Panc1 (cell line): ENCODE data around the gene SSTR5. TPM values are rescaled to one million over a fixed set of nuclear protein-coding genes. Genes with fewer than 3 reads are reported as not detected.
A peak's percentile ranks its signal among the peaks of the same experiment; 100 is the strongest.
"Not testable (repeated sequence)": the region's sequence is repeated elsewhere in the genome, so short reads cannot be mapped to it uniquely, and the experiment has no call there.

ENCODE experiments used
- ATAC-seq: fragments of 200-7000 bp; cut with Tn5 transposase; 2 replicates; pipeline ENCODE4 v1.9.1; 2020; ENCODE audit warnings: mild to moderate bottlenecking, moderate library complexity
- Bru-seq: library from RNA; stranded (reverse); fragments of 400-500 nt; gene quantifications from one replicate; lab custom pipeline; 2021; lab: Mats Ljungman, UMichigan
- BruChase-seq, 2 experiments: library from RNA; stranded (reverse); fragments of 400-500 nt; gene quantifications; one replicate each; lab custom pipeline; 2021; lab: Mats Ljungman, UMichigan
- BruUV-seq: library from RNA; stranded (reverse); fragments of 400-500 nt; replicated peaks from 2 replicates; lab custom pipeline; 2021; lab: Mats Ljungman, UMichigan
- CTCF ChIA-PET: fragments of 300-600 bp; sonication (Branson Sonifier 250); formaldehyde crosslinking; loops from one replicate; lab custom pipeline; 2022; ENCODE audit warnings: antibody characterized with exemption; lab: Charles Lee
- POLR2A ChIA-PET: fragments of 300-600 bp; sonication (Branson Sonifier 250); formaldehyde crosslinking; loops from one replicate; lab custom pipeline; 2022; ENCODE audit warnings: antibody characterized with exemption; lab: Charles Lee
- DNase-seq: peaks from one replicate; pipeline ENCODE4 v3.0.0-alpha.2; 2010; ENCODE audit warnings: low read depth, low spot score
- H3K27ac ChIP-seq: 2 replicates; pipeline ENCODE4 v1.5.1; 2011; ENCODE audit warnings: mild to moderate bottlenecking, low read length, inconsistent platforms
- H3K27me3 ChIP-seq: fragments of 200-500 bp; sonication (Bioruptor generic); 2 replicates; pipeline ENCODE4 v1.6.0; 2014; ENCODE audit warnings: low read length, inconsistent platforms; ENCODE audit not compliant: control insufficient read depth, insufficient read depth
- H3K36me3 ChIP-seq: fragments of 200-500 bp; sonication (Bioruptor generic); 2 replicates; pipeline ENCODE4 v1.5.1; 2014; ENCODE audit warnings: inconsistent platforms, mild to moderate bottlenecking, low read length, moderate library complexity; ENCODE audit not compliant: control insufficient read depth, insufficient read depth
- H3K4me1 ChIP-seq: 2 replicates; pipeline ENCODE4 v1.5.1; 2011; ENCODE audit warnings: inconsistent platforms, mild to moderate bottlenecking, low read length, moderate library complexity; ENCODE audit not compliant: control insufficient read depth, insufficient read depth
- H3K4me3 ChIP-seq, 2 experiments: 2 replicates each; pipeline ENCODE4 v1.5.1; 2011 to 2012; ENCODE audit warnings: low read depth in 2 of 2, low read length in 2 of 2, mild to moderate bottlenecking in 2 of 2, inconsistent platforms in 1 of 2, moderate library complexity in 1 of 2
- H3K9me3 ChIP-seq: fragments of 200-500 bp; sonication (Bioruptor generic); 2 replicates; pipeline ENCODE4 v1.5.1; 2014; ENCODE audit warnings: low read depth, mild to moderate bottlenecking, inconsistent platforms, low read length, moderate library complexity; ENCODE audit not compliant: control insufficient read depth, insufficient read depth
- CTCF ChIP-seq: fragments of 450-650 bp; IDR thresholded peaks from 2 replicates; pipeline ENCODE4 v1.5.1; 2017; ENCODE audit warnings: mild to moderate bottlenecking
- POLR2AphosphoS5 ChIP-seq: IDR thresholded peaks from 2 replicates; pipeline ENCODE4 v1.6.1; 2012; ENCODE audit warnings: mild to moderate bottlenecking, low read depth, low read length, moderate library complexity
- REST ChIP-seq, 2 experiments: IDR thresholded peaks; 2 replicates each; pipeline ENCODE4 v1.6.1; 2011 to 2012; ENCODE audit warnings: low read depth in 2 of 2, control low read depth in 1 of 2, low read length in 1 of 2, mild to moderate bottlenecking in 1 of 2, moderate library complexity in 1 of 2; ENCODE audit not compliant: insufficient read depth in 1 of 2
- SIN3A ChIP-seq: IDR thresholded peaks from 2 replicates; pipeline ENCODE4 v1.6.1; 2012; ENCODE audit warnings: low read depth, mild to moderate bottlenecking, low read length, moderate library complexity, borderline replicate concordance; ENCODE audit not compliant: insufficient read depth
- TCF7L2 ChIP-seq: IDR thresholded peaks from 2 replicates; pipeline ENCODE4 v1.6.1; 2011; ENCODE audit warnings: mild to moderate bottlenecking, low read depth, low read length, inconsistent platforms
- in situ Hi-C: cut with HindIII; loops from 2 replicates; pipeline ENCODE4 v1.10.0; 2016; ENCODE audit warnings: low sequenced_read_pairs, low pct_unique_long_range_greater_than_20kb
- intact Hi-C: fragments of 100-400 bp; cut with micrococcal nuclease; formaldehyde crosslinking; loops from one replicate; pipeline ENCODE4 v1.10.0; 2022; ENCODE audit not compliant: unreplicated experiment
- long read RNA-seq: library from polyadenylated mRNA; unstranded; transcript quantifications from one replicate; pipeline ENCODE4 v2.0.0, GENCODE V29; 2021; ENCODE audit not compliant: unreplicated experiment
- polyA plus RNA-seq: library from polyadenylated mRNA; unstranded; fragments of >200 nt; gene quantifications from one replicate; pipeline ENCODE4 v1.2.1, GENCODE V29; 2012; ENCODE audit warnings: missing spikeins; ENCODE audit not compliant: insufficient read length
- total RNA-seq: library from RNA; stranded (reverse); gene quantifications from one replicate; pipeline ENCODE4 v1.2.1, GENCODE V29; 2021; ENCODE audit not compliant: unreplicated experiment

Gene SSTR5
- total RNA-seq (2.8 TPM), Bru-seq, nascent RNA (percentile 30 among the genes with signal in this experiment), BruChase-seq, experiment 1, labeled RNA remaining after a 2-hour chase (percentile 39 among the genes with signal in this experiment), BruChase-seq, experiment 2, labeled RNA remaining after a 6-hour chase (percentile 34 among the genes with signal in this experiment)
- 12.8 TPM for polyA plus RNA-seq
- long read RNA-seq, transcript SSTR5-201 (1 exons, 1,362 nt), result major isoform, 8 of 14 reads
- long read RNA-seq, partial matches to known transcripts, result 0 of 14 reads
- long read RNA-seq, other reads (novel, unspliced or antisense), result 6 of 14 reads

GRCh38 chr16:1072526-1073261 lies at the start of gene SSTR5:
Gene SSTR5, plus strand, starts transcription at chr16:1072747. Its CDS starts 6,122 bp downstream, at chr16:1078869.
- CTCF ChIA-PET, result no interaction called here
- DNase-seq, result no peak
- in situ Hi-C loops, result no loop called here
- no peaks in the 10 kb centered on the region for H3K36me3 ChIP-seq
- no TSS peak for BruUV-seq
- H3K4me3 ChIP-seq, result peak within 1 kb of the TSS in 1 of 2 experiments; percentile 11; a peak in 1 of 4 replicates
- no peak for TF ChIP-seq POLR2AphosphoS5
- TF ChIP-seq SIN3A, result no peak
- no peak for TF ChIP-seq TCF7L2
- no peaks in the 10 kb centered on the region for H3K9me3 ChIP-seq
- intact Hi-C loops, result no loop called here
- no peaks in the 10 kb centered on the region; the same call in 1 of the 2 replicates for H3K27me3 ChIP-seq
- no peak for ATAC-seq
- POLR2A ChIA-PET, result interaction anchor here (0.7 kb wide), 1 partner anchor 9 kb away, joined by 4 read pairs; no protein-coding TSS in a partner anchor
- no peak within 1 kb of the TSS; the same call in 1 of the 2 replicates for H3K27ac ChIP-seq
- peaks cover 51% of the 10 kb centered on the region for H3K4me1 ChIP-seq

GRCh38 chr16:1024138-1024537 lies 48.4 kb upstream of the SSTR5 start:
- Histone ChIP-seq H3K36me3 (no peaks in the 10 kb centered on the region), H3K9me3 (no peaks in the 10 kb centered on the region), H3K4me1 (peaks cover 8% of the 10 kb centered on the region; the same call in 1 of the 2 replicates), H3K27ac (no peak overlapping the region), H3K4me3 (no peak overlapping the region), H3K27me3 (no peaks in the 10 kb centered on the region; the same call in 1 of the 2 replicates)
- ChIA-PET POLR2A (interaction anchor here (0.7 kb wide), 1 partner anchor 89 kb away, joined by 3 read pairs; no protein-coding TSS in a partner anchor), CTCF (no interaction called here)
- BruUV-seq, result no TSS peak
- ATAC-seq (no peak), DNase-seq (no peak)
- no peak for TF ChIP-seq TCF7L2
- no peak for TF ChIP-seq CTCF
- TF ChIP-seq POLR2AphosphoS5, result no peak
- no peak for TF ChIP-seq SIN3A
- no peak for TF ChIP-seq REST (IDR thresholded peaks at IDR 0.05; ENCODE audit: insufficient read depth in 1 of 2, low read depth in 2 of 2, low read length in 1 of 2)
- intact Hi-C loops, result no loop called here
- in situ Hi-C loops, result no loop called here

DNA sequence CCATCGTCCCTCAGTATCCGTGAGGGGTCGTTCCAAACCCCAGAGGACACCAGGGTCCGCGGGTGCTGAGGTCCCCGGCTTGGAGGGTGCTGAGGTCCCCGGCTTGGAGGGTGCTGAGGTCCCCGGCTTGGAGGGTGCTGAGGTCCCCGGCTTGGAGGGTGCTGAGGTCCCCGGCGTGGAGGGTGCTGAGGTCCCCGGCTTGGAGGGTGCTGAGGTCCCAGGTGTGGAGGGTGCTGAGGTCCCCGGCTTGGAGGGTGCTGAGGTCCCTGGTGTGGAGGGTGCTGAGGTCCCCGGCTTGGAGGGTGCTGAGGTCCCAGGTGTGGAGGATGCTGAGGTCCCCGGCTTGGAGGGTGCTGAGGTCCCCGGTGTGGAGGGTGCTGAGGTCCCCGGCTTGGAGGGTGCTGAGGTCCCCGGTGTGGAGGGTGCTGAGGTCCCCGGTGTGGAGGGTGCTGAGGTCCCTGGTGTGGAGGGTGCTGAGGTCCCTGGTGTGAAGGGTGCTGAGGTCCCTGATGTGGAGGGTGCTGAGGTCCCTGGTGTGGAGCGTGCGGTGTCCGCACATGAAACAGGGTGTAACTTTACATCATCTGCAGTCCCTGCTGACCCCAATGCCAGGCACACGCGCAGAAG lies 47.3 kb upstream of the SSTR5 start:
- ATAC-seq, DNase-seq, H3K27ac ChIP-seq, H3K4me3 ChIP-seq, H3K36me3 ChIP-seq, H3K9me3 ChIP-seq, CTCF ChIA-PET, in situ Hi-C loops, H3K27me3 ChIP-seq, POLR2A ChIA-PET, intact Hi-C loops, BruUV-seq, H3K4me1 ChIP-seq: not testable (repeated sequence)
